PC-3 (cell line): ENCODE results near the gene BBLN.

Source experiments
- EZH2 ChIP-seq: fragments of 300-600 bp; sonication (generic); IDR thresholded peaks from one replicate; pipeline ENCODE4 v1.6.1; 2017; ENCODE audit warnings: antibody characterized with exemption, mild to moderate bottlenecking, low read length; ENCODE audit not compliant: unreplicated experiment
- EZH2phosphoT487 ChIP-seq: fragments of 300-600 bp; sonication (generic); IDR thresholded peaks from 2 replicates; pipeline ENCODE4 v1.6.1; 2018; ENCODE audit warnings: mild to moderate bottlenecking, antibody characterized with exemption, low read length, borderline replicate concordance
- TF ChIP-seq, protein P1 (sequence below): fragments of 300-600 bp; sonication (generic); conservative IDR thresholded peaks from 2 replicates; pipeline ENCODE4 v1.5.1; 2017; ENCODE audit warnings: antibody characterized with exemption, low read depth, mild to moderate bottlenecking, low read length

DNA sequence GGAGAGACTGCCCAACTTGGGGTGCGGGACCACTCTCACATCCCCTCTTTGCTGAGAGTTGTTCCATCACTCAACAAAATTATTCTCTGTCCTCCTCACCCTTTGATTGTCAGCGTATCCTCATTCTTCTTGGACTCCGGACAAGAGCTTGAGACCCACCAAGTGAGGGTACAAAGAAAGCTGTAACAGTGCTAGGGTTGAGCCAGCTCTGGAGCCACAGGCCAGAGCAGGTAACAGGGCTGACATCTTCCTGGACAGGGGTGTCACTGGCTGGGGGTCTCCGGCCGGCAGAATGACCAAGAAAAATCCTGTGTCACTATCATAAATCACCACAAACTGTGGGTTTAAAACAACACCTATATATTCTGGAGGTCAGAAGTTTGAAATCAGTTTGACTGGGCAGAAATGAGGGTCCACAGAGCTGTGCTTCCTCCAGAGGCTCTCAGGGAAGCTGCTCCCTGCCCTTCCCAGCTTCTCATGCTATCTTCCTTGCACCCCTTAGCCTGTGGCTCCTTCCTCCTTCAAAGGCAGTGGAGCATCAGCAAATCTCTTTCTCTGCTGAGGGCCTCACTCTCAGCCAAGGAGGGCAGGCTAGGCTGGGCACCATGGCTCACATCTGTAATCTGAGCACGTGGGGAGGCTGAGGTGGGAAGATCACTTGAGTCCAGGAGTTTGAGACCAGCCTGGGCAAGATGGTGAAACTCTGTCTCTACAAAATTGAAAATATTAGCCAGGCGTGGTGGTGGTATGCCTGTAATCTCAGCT, 4.1 kb upstream of the BBLN start:
- TF ChIP-seq, protein P1, sequence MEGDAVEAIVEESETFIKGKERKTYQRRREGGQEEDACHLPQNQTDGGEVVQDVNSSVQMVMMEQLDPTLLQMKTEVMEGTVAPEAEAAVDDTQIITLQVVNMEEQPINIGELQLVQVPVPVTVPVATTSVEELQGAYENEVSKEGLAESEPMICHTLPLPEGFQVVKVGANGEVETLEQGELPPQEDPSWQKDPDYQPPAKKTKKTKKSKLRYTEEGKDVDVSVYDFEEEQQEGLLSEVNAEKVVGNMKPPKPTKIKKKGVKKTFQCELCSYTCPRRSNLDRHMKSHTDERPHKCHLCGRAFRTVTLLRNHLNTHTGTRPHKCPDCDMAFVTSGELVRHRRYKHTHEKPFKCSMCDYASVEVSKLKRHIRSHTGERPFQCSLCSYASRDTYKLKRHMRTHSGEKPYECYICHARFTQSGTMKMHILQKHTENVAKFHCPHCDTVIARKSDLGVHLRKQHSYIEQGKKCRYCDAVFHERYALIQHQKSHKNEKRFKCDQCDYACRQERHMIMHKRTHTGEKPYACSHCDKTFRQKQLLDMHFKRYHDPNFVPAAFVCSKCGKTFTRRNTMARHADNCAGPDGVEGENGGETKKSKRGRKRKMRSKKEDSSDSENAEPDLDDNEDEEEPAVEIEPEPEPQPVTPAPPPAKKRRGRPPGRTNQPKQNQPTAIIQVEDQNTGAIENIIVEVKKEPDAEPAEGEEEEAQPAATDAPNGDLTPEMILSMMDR: no peak
- TF ChIP-seq EZH2: no peak
- TF ChIP-seq EZH2phosphoT487: no peak
